Progenitor cell of endocrine pancreas (in vitro differentiated cells): ENCODE data around the gene UPP2. TPM values are rescaled to one million over a fixed set of nuclear protein-coding genes. Genes with fewer than 3 reads are reported as not detected.

Experiments
- DNase-seq: peaks from one replicate; pipeline ENCODE4 v3.0.0; 2021; ENCODE audit warnings: low spot score; ENCODE audit not compliant: unreplicated experiment
- H3K27ac Mint-ChIP-seq: 2 replicates; pipeline ENCODE4 v1.8.0; 2021; ENCODE audit warnings: mild to moderate bottlenecking, moderate library complexity, mixed read lengths
- H3K27me3 Mint-ChIP-seq: 2 replicates; pipeline ENCODE4 v1.8.0; 2021; ENCODE audit warnings: mixed read lengths
- H3K36me3 Mint-ChIP-seq: 2 replicates; pipeline ENCODE4 v1.8.0; 2022; ENCODE audit warnings: mixed read lengths; ENCODE audit not compliant: insufficient read depth
- H3K4me1 Mint-ChIP-seq: 2 replicates; pipeline ENCODE4 v1.8.0; 2021; ENCODE audit warnings: low read depth, mixed read lengths
- H3K4me3 Mint-ChIP-seq: 2 replicates; pipeline ENCODE4 v1.8.0; 2021; ENCODE audit warnings: low read depth, mild to moderate bottlenecking, moderate library complexity, mixed read lengths
- H3K9me3 Mint-ChIP-seq: 2 replicates; pipeline ENCODE4 v1.8.0; 2021; ENCODE audit warnings: low read depth, mixed read lengths
- CTCF ChIP-seq: fragments of 200-600 bp; sonication (generic); IDR thresholded peaks from one replicate; pipeline ENCODE4 v1.5.0; 2021; ENCODE audit warnings: antibody characterized with exemption, mild to moderate bottlenecking; ENCODE audit not compliant: unreplicated experiment
- long read RNA-seq: library from polyadenylated mRNA; unstranded; transcript quantifications from one replicate; pipeline ENCODE4 v2.0.0, GENCODE V29; 2020
- total RNA-seq: library from RNA; stranded (reverse); gene quantifications from 2 replicates; pipeline ENCODE4 v1.2.1, GENCODE V29; 2021

Gene UPP2
- not detected in 2 replicates for total RNA-seq
- long read RNA-seq, result 0 reads

GRCh38 chr2:158101384-158101926, at the start of gene UPP2:
Gene UPP2, plus strand, starts transcription at chr2:158101876. Its CDS starts 188 bp downstream, at chr2:158102064.
- Mint-ChIP-seq H3K36me3 (no peaks in the 10 kb centered on the region), H3K9me3 (no peaks in the 10 kb centered on the region), H3K4me1 (no peaks in the 10 kb centered on the region), H3K27me3 (no peaks in the 10 kb centered on the region), H3K4me3 (no peak within 1 kb of the TSS), H3K27ac (no peak within 1 kb of the TSS)
- no peak for TF ChIP-seq CTCF
- DNase-seq, result no peak

- DNase-seq, result no peak
- Mint-ChIP-seq H3K4me1 (peaks cover 6% of the 10 kb centered on the region), H3K27ac (no peak overlapping the region), H3K4me3 (no peak overlapping the region), H3K36me3 (no peaks in the 10 kb centered on the region), H3K9me3 (peaks cover 2% of the 10 kb centered on the region), H3K27me3 (peaks cover 5% of the 10 kb centered on the region)
- no peak for TF ChIP-seq CTCF
Measured at GRCh38 chr2:158052761-158053160, 48.9 kb upstream of the UPP2 start.

GRCh38 chr2:158056875-158057274, 44.8 kb upstream of the UPP2 start:
- TF ChIP-seq CTCF, result no peak
- H3K36me3 Mint-ChIP-seq, result no peaks in the 10 kb centered on the region
- H3K9me3 Mint-ChIP-seq, result peaks cover 2% of the 10 kb centered on the region
- peaks cover 6% of the 10 kb centered on the region for H3K27me3 Mint-ChIP-seq
- H3K27ac Mint-ChIP-seq, result no peak overlapping the region
- peaks cover 6% of the 10 kb centered on the region for H3K4me1 Mint-ChIP-seq
- no peak overlapping the region for H3K4me3 Mint-ChIP-seq
- no peak for DNase-seq

GRCh38 chr2:158060160-158060834, 41.4 kb upstream of the UPP2 start:
- Mint-ChIP-seq H3K27me3 (peaks cover 6% of the 10 kb centered on the region), H3K9me3 (no peaks in the 10 kb centered on the region), H3K27ac (no peak overlapping the region), H3K4me1 (peaks cover 6% of the 10 kb centered on the region), H3K36me3 (no peaks in the 10 kb centered on the region), H3K4me3 (no peak overlapping the region)
- no peak for TF ChIP-seq CTCF
- DNase-seq, result no peak

- H3K4me3 Mint-ChIP-seq, result no peak overlapping the region
- H3K27ac Mint-ChIP-seq, result no peak overlapping the region
- H3K4me1 Mint-ChIP-seq, result peaks cover 6% of the 10 kb centered on the region
- TF ChIP-seq CTCF, result no peak
- DNase-seq, result no peak
- no peaks in the 10 kb centered on the region for H3K9me3 Mint-ChIP-seq
- peaks cover 3% of the 10 kb centered on the region for H3K27me3 Mint-ChIP-seq
- no peaks in the 10 kb centered on the region for H3K36me3 Mint-ChIP-seq
Measured at GRCh38 chr2:158060835-158061435, 40.7 kb upstream of the UPP2 start.
